HG02759 (cell line): Measurements from ENCODE around the gene DNAJC2.

Experiments used
- ATAC-seq: cut with Tn5 transposase; IDR thresholded peaks from one replicate; pipeline ENCODE4 v1.9.1; 2021; ENCODE audit warnings: mild to moderate bottlenecking, moderate library complexity; ENCODE audit not compliant: unreplicated experiment

DNAJC2 gene, protein sequence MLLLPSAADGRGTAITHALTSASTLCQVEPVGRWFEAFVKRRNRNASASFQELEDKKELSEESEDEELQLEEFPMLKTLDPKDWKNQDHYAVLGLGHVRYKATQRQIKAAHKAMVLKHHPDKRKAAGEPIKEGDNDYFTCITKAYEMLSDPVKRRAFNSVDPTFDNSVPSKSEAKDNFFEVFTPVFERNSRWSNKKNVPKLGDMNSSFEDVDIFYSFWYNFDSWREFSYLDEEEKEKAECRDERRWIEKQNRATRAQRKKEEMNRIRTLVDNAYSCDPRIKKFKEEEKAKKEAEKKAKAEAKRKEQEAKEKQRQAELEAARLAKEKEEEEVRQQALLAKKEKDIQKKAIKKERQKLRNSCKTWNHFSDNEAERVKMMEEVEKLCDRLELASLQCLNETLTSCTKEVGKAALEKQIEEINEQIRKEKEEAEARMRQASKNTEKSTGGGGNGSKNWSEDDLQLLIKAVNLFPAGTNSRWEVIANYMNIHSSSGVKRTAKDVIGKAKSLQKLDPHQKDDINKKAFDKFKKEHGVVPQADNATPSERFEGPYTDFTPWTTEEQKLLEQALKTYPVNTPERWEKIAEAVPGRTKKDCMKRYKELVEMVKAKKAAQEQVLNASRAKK

DNA sequence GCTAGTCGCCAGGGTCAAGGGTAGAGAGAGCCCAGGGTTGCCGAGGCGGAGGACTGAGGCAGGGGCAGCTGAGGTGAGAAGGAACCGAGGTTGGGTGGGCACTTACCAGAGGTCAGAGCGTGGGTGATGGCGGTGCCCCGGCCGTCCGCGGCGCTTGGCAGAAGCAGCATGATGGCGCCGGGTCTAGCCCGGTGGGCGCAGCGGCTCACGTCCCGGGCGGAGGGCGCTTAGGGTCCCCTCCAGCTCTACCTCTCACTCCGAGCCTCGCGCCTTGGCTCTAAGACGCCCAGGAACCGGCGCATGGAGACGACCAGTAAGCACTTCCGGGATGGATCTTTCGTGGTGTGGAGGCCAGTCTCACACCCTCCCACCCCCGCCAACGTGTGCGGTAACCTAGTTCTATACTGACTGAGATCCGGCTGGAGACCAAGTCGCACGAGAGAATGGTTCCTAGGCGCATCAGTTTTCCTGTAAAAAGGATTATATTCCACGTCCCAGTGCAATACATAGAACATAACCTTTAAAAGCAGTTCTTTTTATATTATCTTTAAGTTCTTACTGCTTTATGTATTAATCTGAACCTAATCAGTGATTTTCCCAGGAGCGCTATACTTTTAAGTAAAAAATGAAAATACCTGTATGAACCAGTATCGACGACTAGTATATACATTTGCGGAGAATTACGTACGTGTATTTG is at the start of gene DNAJC2:
TSS of gene DNAJC2 (minus strand) at position 315 of the 697 bp plus-strand sequence. CDS start at position 170, 145 bp downstream.
- peak; percentile 84 for ATAC-seq

DNA sequence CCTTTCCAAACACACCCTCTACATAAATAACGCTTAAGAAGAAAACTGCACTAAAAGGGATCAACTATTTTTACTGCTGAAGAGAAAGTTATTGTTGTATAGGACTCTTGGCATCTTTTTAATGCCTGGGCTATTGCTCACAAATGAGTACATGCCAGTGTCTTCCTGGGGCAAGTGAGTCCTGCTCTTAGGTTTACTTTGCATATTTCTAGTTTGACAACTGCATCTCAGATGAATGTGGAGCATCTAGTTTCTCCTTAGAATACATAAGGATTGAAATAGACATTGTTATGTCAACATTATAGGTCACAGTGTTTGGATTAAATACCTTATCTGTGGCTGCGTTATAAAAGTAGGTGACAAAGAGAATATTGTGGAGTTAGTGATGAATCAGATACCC is 47.4 kb upstream of the DNAJC2 start:
- no peak for ATAC-seq

DNA sequence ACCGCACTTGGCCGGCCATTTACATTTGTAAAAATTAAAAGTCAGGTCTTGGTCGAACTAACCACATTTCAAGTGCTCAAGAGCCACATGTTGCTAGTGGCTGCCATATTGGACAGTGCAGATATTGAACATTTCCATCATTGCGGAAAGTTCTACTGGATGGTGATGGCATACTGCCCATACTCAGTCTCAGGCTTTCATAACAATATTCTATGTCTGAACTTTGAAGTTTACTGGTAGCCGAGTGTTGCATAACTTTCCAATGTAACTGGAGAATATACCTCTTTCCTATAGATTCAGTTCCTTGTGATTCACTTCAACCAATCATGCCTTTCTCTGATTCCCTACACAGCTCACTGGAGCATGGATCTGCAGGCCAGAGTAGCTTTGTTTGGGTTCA is 46.6 kb upstream of the DNAJC2 start:
- ATAC-seq, result no peak

DNA sequence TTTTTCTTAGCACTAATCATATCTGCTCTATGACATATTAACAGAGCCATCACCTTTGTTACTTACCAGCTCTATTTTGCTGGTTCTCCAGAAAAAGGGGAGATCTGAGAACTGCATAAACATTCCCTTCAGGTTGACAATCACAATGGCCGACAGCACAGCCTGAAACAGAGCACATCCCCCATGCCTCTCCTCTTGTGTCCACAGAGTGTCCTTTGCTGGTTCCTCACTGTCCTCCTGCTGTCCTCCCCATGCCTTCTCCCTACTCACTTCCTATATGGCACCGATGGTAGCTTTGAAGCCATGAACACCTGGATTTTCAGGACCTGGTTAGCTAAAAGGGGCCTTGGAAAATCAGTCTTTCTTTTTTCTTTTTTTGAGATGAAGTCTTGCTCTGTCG is 44.7 kb upstream of the DNAJC2 start:
- ATAC-seq, result no peak

DNA sequence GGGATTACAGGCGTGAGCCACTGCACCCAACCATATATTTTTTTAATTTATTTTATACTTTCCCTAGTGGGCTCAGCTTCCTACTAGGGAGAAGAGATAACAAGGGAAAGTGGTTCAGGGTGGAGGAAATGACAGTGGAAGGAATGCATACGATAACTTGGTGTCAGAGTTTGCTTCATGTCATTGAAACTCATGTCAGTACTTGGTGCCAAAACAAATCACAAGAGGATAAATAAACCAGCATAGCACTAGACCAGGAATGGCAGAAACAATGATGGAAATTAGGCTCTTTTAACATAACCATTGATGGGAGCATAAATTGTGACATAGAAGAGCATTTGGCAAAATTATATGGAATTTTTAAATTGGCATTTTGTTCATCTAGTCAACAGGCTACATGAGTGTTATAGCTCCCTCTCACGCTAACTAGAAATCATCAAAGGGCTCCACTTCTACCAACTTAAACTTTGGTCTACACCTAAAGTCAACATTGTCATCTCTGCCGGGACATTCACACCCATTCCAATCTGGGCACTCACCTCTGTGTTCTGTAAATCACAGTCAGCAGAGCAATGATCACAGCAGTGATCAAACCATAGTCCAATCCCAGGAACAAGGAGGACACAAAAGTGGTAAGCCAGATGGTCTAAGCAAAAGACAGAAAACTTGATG is 44.0 kb upstream of the DNAJC2 start:
- no peak for ATAC-seq

DNA sequence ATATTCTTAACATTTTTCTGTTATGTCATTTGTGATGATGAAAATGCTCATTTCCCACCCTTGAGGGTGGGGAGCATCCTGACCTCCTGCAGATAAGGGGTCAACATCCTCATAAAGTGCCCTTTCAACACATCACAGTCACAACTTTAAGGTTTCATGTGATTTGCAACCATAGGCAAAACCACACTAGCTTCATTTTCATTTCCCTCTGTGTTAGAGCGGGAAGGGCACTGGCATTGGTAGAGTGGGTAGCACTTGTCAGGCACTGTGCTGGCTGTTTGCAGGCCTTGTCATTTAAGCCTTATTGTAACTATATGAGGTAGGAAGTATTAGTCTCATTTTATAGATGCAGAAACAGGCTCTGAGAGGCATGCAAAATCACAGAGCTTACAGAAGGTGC is 42.7 kb upstream of the DNAJC2 start:
- ATAC-seq, result no peak

DNA sequence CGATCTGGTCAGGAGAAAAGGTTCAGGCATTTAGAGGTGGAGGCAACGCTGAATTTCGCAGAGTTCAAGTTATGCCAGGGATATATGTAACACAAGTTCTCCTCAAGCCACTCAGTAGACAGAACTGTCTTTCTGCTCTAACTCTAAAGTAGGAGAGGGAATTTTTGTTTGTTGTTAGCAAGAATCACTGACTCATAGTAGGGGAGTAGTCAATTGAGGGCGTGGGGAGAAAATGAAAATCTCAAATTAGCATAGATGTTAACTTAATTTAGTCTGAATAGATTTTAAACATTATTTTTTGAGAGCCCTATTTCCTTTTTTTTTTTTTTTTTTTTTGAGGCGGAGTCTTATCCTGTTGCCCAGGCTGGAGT is 37.5 kb upstream of the DNAJC2 start:
- no peak for ATAC-seq

DNA sequence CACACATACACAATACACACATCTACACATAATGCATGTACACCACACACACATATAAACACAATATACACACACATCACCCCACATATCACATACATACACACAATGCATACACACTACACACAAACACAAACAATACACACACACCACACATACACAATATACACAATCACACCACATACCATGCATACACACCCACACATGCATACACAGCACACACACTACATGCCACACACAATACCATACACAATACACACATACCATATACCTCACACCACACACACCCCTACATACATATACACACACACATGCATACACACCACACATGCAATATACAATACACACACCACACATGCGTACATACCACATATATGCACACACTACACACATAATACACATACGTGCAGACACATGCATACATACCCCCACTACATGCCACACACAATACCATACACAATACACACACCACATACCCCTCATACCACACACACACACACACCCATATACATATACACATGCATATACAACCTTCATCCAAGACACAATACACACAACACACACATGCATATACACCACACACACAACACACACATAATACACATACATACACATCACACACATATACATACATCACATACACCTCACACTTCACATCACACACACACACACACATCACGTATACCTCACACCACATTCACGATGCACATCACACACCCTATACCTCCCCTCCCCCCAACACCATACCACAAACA is 36.9 kb upstream of the DNAJC2 start:
- ATAC-seq, result no peak

DNA sequence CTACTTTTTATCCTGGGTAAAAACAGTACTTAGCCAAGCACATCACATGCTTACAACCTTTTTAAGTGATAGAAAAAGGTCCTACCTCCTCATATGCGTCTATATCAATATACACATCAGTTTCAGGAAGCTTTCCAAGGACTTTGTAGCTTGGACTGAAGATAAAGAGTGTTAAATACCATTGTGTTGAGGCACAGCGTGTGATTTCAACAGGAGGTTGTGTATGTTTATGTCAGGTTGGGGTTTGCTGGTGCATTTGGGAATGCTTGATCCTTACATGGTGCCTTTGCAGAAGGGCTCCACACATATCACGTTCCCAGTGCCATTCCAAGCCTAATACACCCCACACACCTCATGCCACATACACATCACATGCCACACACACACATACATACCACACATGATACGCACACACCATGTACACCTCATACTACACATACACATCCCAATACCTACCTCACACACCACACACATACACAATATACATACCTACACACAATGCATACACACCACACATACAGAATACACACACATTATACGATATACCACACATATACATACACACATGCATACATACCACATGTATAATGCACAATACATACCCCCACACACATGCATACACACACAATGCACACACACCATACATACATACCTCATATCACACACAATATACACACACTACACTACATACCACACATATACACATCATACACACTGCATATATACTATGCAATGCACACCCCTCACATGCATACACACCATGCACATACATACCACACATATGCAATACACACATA is 36.0 kb upstream of the DNAJC2 start:
- no peak for ATAC-seq

DNA sequence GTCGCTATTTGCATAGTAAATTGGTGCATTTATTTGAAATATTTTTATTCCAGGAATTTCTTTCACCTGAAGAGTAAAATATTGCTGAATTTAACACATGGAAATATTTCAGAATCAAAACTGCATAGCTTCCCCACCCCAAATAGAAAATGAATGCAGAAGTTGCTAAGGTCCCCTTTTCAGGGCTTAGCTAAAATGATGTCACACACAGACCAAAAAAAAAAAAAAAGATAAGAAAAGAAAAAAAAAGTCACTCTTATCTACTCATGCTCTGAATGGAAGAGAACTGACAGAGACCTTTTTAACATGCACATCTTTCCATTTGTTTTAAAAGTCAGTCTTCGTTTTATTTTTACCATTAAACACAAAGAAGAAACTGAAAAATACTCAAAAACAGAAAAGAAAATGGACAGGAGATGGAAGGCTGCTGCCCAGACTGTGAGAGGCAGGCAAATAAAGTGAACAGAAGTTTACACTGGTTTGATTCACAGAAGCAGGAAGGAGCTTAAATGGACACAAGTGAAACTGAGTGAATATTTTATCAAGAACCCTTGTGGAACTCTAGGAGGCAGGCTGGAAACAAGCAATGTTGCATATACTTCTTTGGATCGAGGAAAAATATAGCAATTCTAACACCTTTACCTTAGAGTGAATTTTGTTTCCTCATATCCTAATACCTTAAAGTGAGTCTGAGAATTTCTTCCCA is 34.9 kb upstream of the DNAJC2 start:
- no peak for ATAC-seq

DNA sequence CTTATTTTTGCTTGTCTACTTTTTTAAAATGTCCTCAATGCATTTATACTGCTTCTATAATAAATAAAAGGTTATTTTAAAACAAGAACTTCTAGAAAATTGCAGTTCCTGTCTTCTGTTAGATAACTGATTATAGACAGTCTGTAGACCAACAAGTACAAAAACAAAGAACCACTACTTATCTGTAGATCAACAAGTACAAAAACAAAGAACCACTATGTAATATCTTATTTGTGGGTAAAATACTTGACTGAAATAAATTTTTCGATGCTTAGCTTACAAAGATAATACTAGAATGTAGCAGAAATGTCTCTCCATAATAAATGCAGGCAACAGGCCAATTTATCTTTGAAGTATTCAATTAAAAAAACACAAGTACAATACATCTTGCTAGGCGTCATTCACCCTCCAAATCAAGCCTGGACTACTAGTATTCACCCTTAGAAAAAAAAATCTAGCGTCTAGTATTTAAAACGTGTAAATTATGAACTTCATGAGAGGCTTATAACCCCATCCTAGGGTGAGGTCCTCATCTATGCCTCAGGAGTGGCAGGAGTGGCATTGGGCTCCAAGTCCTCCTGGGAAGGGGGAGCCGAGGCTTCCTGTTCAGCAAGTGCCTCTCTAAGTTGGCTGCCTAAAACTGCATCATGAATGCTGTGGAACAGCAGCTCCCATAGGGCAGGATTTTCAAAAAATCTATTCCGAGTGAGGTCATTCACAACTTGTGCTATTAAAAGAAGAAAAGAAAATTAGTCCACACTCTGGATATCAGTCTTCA is 29.5 kb upstream of the DNAJC2 start:
- no peak for ATAC-seq

DNA sequence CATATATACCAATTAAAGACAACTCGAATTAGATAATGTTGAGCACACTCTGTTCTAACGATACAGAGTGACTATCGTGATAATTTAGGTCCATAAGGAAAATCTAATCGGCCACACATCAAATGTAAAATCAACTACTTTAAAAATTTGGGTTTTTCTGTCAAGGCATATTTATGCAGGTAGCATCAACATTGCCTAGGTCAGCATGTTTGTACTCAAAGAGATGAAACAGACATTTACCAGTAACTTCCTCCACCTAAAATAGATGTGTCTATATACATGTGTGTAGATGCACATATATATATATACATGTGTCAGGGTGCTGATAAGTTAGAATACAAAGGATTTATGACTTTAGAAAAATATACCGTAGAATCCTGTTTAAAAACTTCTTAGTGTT is 24.9 kb upstream of the DNAJC2 start:
- no peak for ATAC-seq

DNA sequence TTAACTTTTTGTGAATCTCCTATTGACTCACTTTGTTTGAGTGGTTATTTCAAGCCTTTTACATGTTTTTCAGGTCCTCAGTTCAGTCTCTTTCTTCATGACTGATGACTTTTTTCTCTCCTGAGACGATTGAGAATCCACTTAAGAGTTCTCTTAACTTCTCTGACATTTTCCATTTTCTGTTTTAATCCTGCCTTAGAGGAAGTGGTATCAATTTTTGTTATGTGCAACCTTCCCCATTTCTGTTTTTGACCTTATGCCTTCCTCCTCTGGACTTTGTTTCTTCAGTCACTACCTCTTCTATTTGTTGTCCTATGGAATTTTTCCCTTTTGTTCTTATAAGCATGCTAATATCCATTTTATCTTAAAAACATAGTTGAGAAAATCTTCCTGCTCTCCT is 5.2 kb upstream of the DNAJC2 start:
- no peak for ATAC-seq

DNA sequence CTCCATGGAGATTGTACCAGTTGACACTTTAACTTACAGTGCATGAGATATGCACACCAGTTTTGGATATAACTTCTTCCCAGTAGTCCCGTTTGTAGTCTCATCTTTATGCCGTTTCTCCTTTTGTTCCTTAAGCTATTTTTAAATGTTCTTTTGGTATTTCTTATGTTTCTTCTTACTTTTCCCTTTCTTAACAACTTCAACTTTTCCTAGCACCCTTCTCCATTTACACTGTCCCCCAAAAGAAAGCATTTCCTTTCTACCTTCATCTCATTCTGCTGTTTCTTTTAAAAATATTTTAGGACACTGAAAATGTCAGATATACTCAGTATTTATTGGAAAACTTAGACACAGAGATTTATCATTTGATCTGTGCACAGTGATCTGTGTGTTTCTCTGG is 4.4 kb upstream of the DNAJC2 start:
- ATAC-seq, result no peak

DNA sequence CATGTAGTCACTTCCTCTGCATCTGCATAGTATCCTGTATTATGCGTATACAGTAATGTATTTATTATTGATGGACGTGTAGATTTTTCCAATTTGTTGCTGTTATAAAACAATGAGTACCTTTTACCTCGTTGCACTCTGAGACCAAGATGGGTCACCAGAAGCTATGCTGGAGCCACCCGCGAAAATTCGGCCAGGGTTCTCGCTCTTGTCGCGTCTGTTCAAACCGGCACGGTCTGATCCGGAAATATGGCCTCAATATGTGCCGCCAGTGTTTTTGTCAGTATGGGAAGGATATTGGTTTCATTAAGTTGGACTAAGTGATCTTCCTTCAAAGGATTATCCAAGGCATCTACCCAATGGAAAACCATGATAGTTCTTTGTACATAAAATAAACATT is 3.9 kb upstream of the DNAJC2 start:
- ATAC-seq, result no peak

DNA sequence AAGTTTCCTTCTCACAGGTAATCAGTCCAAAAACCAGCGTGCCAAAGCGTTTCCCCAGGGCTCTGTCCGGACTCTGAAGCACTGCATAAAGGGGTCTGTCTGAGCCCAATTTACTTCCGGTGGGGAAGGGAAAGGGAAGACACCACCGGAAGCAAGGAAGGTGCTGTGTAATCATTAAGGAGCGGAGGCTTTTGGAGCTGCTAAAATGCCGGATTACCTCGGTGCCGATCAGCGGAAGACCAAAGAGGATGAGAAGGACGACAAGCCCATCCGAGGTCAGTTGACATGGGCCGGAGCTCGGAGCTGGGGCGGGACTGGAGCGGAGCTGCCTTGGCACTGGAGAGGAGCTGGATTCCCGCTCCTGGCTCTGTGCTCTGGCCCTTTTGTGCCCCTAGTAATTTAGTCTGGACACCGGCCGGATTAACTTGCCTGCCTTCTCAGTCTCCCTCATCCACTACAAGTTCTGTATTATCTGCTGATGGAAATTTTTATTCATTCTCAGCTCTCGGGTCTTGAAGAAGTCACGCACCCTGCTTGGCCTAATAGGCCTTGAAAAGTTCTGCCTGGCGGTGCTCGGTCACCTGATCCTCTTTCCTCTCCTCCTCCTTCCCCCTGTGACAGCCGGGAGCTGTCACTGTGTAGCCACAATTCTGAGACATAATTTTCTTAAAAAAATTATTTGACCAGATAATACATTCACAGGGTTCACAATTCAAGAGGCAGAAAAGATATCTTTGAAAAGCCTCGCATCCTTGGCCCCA is 3.1 kb upstream of the DNAJC2 start, which contains the start of gene PSMC2:
TSS of gene PSMC2 (plus strand) at position 137 of the 761 bp plus-strand sequence. CDS start at position 206, 69 bp downstream.
- ATAC-seq, result peak; percentile 75

DNA sequence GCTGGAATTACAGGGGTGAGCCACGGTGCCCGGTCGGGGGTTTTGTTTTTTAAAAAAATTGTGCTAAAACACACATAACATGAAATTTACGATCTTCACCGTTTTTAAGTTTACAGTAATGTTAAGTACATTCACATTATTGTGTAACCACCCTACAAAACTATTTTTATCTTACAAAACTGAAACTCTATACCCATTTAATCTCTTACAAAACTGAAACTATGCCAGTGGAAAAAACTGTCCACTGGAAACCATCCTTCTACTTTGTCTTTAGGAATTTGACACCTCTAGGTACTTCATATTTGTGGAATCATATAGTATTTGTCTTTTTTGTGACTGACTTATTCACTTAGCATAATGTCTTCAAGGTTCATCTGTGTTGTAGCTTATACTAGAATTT is 1.8 kb upstream of the DNAJC2 start:
- no peak for ATAC-seq
